Activated T-helper 1 cell treated with anti-CD3 and anti-CD28 coated beads, Interleukin-2, amount 50 U/mL, for 16 hours (primary cell): ENCODE data around the gene ADCY2.

Source experiments
- DNase-seq, 2 donors: peaks; one replicate each; pipeline ENCODE4 v3.0.0-alpha.2; 2020; ENCODE audit warnings: low read depth in 1 of 2, low spot score in 1 of 2

Gene ADCY2

DNA sequence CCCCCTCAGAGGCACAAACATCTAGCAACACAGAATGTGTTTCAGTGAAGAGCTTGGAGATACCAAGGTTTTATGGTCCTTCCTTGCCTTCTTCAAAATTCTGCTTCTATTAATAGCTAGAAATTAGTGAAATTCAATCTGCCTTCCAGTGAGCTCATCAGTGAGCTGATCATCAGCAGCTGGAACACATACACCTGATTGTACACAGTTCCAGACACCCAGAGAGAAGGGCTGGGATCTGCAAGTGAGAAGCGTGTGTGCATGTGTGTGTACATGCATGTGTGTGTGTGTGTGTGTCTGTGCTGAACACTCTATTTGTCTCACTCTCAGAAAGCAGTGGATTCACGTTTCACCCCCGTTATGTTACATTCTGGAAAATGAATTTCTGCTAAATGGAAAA is 426.5 kb downstream of the ADCY2 start:
- DNase-seq: no peak

DNA sequence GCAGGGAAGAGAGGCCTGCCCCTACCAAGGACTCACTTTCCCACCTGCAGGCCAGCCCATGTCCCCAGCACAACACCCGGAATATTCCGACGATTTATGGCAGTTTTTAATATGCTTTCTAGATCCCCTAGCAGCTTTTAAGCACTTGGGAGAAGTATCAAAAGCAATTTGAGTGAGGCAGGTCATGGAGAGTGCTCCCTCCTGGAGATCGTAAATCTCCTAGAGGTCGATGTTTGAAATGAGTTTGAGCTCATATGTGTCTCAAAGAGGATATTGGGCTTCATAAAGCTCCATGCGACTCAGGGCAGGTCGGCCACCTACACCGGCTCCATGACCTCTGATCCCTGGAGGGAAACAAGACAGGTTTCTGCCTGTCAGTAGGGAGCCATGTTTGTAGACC is 427.7 kb downstream of the ADCY2 start:
- DNase-seq: no peak

DNA sequence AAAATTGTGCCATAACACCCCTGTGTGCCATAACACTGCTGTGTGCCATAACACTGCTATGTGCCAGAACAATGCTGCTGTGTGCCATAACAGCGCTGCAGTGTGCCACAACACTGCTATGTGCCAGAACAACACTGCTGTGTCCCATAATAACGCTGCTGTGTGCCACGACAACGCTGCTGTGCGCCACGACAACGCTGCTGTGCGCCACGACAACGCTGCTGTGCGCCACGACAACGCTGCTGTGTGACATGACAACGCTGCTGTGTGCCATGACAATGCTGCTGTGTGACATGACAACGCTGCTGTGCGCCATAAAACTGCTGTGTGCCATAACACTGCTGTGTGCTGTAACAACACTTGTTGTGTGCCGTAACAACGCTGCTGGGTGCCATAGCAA is 429.1 kb downstream of the ADCY2 start:
- no peak for DNase-seq

DNA sequence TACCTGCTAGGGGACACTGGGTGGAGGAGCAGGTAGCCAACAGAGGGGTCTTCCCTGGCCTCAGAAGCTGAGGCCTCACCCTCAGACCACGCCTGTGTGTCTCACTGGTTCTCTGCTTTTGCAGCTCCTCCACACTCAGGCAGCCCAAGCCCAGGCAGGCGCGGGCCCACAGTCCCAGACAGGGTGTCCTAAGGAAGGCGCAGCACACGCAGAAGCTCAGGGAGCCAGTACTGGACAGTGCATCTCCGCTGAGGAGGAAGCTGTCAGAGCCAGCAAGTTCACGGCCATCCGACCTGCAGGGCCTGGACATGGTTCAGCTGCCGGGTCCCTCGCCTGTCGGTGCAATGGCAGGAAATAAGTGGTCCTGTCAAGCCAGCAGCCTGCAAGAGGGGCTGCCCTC is 429.7 kb downstream of the ADCY2 start:
- no peak for DNase-seq

DNA sequence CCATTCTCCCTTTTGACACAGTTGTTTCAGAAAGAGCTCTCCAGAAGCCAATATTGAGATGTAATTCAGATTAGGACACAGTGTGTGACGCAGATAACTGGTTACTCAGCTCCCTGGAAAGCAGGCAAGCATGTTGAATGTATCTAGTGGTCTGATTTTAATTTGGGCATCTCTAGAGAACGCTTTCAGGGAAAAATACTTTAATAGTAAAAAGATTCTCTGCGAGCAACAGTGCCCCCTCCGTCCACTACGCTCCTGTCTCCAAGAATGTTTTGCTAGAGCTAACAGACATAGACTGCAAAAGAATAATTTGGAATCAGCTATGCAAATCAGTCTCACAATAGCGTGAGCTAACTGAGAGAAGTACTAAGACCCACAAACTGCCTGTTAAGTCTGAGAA is 431.7 kb downstream of the ADCY2 start:
- no peak for DNase-seq

DNA sequence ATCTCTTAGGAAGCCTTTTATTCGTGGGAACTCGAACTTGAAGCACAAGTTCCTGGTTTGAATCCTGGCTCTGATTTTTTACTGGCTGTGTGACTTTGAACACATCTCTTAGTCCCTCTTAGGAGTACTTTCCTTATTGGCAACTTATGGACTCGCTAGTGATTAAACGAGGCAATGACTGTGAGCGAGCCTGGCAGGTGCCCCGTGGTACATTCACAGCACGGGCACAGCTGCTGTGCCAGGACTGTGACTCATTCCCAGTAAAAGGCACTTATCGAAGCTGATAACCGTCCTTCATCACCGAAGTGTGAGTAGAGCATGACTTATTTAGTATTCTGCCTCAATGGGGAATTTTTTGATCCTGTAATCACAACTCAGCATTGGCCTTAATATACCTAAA is 432.3 kb downstream of the ADCY2 start:
- DNase-seq: no peak

DNA sequence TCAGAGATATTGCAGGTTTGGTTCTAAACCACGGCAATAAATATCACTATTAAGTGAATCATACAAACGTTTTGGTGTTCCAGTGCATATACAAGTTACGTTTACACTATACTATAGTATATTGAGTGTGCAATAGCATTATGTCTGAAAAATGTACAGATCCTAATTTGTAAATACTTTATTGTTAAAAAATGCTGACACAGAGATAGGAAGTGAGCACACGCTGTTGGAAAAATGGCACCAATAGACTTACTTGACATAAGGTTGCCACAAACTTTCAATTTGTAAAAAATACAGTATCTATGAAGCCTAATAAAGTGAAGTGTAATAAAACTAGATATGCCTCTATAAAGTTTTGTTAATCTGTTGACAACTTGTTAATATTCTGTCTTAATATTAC is 439.0 kb downstream of the ADCY2 start:
- no peak for DNase-seq

DNA sequence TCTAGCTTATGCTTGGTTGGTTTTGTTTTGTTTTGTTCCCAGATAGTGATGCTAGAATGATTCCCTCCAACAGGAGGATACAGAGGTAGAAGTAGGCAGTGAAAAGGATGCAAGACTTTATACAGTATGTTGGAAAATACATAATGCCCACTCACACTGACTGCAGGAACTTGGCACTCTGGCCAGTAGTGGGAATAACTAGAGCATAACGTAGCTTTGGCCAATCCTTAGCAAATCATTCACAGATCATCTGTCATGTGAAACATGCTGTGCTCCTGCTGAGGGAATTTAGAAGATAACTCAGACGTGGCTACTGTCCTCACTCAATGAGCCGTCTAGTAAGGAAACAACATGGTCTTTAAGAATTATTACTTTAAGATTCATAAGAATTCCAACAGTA is 441.5 kb downstream of the ADCY2 start:
- DNase-seq: no peak

DNA sequence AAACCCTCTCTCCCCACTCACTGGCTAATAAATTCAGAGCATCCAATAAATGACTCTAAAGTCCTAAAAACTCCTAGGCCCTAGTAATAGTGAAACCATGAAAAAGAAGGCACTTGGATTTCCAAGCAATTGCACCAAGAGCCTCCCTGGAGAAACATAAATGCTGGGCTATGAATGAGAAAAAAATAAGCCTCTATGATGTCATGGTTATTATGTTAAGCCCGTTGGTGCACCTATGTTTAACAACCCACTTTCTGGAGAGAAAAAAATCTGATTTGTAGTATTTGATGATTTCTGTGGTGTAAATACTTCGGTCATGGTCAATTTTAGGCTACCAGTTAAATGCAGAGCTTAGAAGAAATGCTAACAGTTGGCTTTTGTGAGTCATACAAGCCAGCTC is 446.6 kb downstream of the ADCY2 start:
- DNase-seq: no peak

DNA sequence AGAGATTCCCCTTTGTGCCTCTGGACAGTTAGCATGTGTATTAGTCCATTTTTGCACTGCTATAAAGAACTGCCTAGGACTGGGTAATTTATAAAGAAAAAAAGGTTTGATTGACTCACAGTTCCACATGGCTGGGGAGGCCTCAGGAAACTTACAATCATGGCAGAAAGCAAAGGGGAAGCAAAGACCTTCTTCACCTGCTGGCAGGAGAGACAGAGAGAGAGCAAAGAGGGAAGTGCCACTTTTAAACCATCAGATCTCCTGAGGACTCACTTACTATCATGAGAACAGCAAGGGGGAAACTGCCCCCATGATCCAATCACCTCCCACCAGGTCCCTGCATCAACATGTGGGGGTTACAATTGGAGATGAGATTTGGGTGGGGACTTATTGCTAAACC is 449.0 kb downstream of the ADCY2 start:
- no peak for DNase-seq

DNA sequence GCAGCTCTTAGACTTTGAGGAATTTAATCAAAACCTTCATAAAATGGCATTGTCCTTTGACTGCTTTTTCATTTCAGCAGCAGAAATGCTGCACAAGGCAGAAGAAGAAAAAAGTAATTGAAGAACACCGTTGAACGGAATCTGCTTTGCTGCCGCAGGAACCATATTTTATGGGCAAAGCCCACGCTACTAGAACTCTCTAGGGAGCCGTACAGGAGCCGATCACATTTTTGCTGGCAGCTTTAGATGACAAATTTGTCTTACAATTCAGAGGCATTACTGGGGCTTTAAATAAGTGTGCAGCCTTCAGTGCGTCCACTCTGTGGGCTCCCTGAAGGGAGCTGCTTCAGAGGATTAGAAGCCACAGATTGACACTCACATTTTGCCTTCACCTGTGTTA is 449.6 kb downstream of the ADCY2 start:
- DNase-seq: no peak

DNA sequence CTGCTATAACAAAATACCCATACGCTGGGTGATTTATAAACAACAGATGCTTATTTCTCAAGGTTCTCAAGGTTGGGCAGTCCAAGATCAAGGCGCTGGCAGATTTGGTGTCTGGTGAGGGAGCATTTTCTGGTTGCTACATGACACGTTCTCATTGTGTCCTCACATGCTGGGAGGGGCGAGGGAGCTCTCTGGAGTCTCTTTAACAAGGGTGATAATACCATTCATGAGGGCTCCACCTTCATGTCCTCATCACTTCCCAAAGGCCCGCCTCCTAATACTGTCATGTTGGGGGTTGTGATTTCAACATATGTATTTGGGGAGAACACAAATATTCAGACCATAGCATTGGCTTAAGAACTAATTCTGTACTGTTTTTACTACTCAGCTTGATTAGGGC is 450.4 kb downstream of the ADCY2 start:
- DNase-seq: no peak

DNA sequence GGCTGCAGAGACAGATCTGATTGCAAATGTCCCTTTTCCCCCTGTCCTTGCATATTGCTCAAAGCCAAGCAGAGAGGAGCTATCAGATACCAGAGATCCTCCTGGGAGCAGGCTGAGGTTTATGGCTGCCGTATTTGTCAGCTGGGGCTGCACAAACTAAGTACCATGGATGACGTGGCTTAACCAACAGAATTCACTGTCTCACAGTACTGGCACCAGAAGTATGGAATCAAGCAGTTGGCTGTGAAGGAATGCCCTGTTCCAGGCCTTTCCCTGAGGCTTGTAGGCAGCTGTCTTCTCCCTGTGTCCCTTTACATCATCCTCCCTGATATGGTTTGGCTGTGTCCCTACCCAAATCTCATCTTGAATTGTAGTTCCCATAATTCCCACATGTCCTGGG is 452.4 kb downstream of the ADCY2 start:
- no peak for DNase-seq

DNA sequence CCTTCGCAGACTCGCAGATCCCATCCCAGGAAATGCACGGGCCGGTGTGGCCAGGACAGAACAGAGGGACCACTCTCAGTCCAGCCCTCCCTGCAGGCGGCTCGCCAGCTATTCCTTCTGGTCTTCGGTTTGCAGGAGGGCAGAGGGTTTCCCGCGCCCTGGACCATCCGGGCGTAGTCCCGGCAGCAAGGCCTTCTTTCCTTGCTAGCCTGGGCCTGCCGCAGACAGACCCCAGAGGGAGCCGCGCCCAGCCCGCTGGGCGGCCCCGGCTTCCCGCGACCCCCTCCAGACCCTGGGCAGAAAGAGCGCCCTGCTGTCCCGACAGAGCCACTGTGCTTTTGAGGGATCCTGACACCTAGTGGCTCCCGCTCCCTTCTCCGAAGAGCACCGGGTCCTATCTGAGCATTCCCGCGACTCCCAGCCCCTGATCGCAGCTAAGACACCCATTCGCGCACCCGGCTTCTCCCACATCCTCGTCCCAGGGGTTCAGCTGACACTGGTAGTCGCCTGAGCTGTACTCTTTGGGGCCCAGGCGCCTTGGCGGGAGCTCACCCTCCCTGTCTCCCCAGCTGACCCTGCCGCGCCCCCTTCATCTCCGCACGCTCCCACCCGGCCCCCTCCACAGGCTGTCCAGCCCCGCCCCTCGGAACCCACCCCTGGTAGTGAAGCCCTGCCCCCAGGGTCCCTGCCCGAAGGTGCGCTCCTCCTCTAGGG is 453.9 kb downstream of the ADCY2 start:
- no peak for DNase-seq

DNA sequence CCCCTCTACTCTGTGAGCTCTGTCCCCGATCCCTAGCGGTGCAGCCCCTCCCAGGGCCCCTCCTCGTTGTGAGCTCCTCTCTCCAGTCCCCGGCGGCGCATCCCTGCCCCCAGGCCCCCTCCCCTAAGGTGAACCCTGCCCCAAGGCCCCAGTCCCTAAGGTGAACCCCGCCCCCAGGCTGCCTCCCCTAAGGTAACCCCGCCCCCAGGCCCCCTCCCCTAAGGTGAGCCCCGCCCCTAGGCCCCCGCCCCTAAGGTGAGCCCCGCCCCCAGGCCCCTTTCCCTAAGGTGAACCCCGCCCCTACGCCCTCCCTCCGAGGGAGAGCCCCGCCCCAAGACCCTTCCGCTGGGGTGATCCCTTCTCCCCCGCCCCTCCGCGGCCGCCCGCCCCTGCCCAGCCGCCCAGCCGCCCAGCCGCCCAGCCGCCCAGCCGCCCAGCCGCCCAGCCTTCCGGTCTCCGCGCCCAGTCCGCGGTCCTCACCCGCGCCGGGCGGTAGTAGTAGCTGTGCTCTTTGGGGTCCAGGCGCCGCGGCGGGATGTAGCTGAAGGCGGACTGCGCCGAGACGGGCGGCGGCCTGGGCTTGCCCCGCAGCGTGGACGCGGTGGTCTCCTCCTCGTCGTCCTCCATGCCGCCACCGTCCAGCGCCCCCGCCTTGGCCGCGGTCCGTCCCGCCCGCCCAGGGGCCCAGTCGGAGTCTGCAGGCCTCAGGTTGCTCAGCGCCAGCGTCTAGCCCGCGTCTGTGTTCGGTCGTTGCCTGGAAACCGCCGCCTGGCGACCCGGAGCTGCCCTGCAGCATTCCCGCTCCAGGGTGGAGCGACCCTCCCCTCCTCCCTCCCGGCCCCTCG is 454.7 kb downstream of the ADCY2 start, which contains the start of gene CFAP90:
CFAP90 (minus strand) TSS at position 739 of the 845 bp plus-strand sequence; CDS start at position 627, 112 bp downstream.
- no peak for DNase-seq

DNA sequence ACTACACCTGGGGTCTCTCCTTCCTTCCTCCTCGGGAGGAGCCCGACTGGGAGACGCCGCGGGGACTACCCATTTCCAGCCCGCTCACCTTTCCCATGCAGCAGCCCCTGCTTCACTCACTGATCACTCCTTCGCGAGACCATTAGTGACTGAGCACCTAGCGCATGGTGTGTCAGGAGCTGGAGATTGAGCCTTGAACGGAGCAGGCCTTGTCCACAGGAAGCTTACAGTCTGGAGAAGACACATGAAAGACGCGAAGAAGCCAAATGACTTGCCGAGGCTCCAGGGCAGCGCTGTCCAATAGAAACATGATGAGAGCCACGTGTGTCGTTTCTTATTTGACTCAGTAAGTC is 455.3 kb downstream of the ADCY2 start:
- no peak for DNase-seq

DNA sequence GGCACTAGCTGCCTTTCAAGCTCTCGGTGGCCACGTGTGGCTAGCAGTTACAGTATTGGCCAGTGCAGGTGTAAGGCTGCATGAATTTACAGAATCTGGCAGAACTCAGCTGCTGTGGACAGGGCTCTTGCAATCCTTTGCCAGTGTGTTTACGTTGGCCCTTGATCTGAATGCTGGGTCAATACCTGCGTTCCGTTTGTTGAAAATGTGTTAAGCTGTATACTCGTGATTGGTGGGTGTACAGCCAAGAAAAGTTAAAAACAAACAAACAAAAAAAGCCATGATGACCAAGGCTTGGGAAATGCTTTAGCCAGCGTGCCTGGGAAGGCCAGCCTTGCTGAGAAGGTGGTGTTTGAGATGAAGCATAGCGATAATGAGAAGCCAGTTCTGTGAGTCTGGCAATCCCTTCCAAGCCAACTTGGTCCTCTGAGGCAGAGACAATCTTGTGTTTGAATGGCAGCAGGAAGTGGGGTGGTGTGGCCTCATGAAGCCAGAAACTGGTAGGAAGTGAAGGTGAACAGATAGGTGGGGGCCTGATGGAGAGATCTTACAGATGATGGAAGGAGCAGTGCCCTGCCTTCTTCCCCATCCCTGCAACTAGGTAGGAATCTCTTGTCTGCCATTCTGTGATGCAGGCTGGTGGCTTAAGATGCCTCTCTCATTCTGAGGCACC is 455.8 kb downstream of the ADCY2 start:
- no peak for DNase-seq

DNA sequence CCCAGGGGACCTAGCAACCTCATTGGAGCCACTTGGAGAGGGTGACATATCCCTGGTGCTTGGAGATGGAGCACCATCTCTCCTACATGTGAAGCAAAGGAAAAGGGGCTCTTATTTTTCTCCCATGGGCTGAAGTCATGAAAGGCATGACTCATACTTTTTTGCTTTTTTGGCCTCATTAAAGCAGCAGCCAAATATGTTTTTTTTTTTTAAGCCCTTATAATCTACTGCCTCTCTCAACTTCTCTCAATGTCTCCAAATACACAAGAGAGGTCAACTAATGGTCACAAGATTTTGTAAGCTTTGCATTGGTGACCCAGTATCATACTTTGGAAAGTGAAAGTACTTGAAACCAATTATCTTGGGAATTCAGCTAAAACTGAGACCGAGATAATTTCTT is 456.6 kb downstream of the ADCY2 start:
- DNase-seq: no peak

DNA sequence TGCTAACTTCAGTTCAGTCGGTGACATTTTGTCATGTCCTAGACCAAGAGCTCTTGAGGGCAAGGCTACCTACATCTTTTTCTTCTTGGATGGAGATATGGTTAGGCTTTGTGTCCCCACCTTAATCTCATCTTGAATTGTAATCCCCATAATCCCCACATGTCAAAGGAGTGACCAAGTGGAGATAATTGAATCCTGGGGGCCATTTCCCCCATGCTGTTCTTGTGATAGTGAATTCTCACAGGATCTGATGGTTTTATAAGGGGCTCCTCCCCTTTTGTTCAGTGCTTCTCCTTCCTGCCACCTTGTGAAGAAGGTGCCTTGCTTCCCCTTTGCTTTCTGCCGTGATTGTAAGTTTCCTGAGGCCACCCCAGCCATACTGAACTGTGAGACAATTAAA is 457.1 kb downstream of the ADCY2 start:
- no peak for DNase-seq

DNA sequence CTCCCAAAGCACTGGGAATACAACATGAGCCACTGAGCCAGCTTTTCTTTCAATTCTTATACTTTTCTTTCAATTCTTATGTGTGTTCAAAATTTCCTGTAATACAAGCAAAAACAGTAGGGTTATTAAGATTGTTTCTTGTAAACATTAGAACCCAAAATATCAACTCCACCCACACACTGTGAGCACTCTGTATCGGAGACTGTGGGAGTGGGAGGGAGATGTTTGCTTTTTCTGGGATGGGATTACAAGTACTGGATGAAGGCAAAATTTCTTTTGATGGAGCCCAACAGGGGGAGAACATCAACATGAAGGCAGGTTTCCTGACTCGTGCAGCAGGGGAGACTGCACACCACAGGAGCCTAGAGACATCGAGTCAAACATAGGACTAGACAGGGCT is 459.7 kb downstream of the ADCY2 start:
- no peak for DNase-seq

DNA sequence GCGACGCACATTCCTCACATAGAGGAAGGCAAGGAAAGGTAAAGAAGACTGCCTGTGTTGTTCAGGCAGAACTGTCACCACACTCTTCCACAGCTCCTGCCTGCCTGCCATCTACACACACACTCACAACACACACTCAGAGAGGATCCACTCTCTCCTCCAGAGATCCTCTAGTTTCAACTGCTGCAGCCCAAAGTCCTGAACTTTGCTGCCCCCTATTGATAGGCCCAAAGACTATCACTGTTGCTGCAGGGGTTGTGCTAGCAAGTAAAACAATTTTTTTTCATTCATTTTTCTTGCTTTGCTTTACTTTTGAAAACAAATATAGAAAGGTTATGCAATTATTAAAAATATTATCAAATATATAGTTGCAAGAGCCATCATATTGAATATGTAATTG is 460.9 kb downstream of the ADCY2 start:
- DNase-seq: no peak

DNA sequence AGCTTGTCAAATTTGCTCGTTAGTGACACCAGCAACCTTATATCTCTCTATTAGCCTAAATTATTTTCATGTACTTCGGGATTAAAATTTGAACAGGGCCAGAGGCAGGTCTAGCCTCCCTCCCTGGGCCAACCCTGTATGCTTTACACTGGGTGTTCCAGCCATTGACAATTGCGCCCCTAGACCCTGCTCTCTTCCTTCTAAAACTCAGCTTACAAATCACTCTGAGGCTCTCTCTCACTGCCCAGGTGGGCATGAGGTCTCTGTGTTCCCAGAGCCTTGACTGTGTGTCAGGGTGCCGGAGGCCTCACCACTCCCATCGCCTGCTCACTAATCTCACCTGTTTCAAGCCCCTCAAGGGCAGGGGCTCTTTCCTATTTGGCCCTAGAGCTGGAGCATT is 461.4 kb downstream of the ADCY2 start:
- DNase-seq: no peak
